ENCODE measurements around the gene USP34.

DNA sequence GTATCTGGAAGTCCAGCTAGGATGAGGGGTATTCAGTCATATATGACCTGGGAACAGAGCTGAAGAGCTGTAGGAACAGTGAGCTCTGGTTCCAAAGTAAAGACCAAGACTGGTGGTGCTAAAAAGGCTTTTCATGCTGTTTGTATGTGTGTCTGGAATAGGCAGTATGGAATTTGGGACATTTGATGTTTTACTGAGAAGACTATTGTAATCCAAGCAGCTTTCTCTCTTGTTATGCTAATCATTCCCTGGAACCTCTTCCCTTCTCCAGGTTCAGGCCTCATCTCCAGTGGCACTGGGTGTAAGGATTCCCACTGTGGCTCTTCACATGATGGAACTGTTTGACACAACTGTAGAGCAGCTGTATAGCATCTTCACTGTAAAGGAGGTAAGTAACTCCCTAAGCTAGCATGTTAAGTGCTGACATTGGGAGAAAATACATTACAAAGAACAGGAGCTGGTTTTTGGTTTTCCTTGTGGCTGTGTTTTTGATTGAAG lies 285.6 kb downstream of the USP34 start:
- TF ChIP-seq POLR2A (IDR thresholded peaks at IDR 0.05; ENCODE audit: low read length) (no peak), GATA1 (IDR thresholded peaks at IDR 0.05; ENCODE audit: low read depth, low read length) (no peak)

Data from erythroblast (primary cell).